Activated CD4-positive, CD25-positive, alpha-beta regulatory T cell treated with anti-CD3 and anti-CD28 coated beads, Interleukin-2, amount 50 U/mL, for 72 hours (primary cell): Measurements from ENCODE around the gene VSTM2L.

Experiments used
- DNase-seq: peaks from one replicate; pipeline ENCODE4 v3.0.0; 2021

Gene VSTM2L

DNA sequence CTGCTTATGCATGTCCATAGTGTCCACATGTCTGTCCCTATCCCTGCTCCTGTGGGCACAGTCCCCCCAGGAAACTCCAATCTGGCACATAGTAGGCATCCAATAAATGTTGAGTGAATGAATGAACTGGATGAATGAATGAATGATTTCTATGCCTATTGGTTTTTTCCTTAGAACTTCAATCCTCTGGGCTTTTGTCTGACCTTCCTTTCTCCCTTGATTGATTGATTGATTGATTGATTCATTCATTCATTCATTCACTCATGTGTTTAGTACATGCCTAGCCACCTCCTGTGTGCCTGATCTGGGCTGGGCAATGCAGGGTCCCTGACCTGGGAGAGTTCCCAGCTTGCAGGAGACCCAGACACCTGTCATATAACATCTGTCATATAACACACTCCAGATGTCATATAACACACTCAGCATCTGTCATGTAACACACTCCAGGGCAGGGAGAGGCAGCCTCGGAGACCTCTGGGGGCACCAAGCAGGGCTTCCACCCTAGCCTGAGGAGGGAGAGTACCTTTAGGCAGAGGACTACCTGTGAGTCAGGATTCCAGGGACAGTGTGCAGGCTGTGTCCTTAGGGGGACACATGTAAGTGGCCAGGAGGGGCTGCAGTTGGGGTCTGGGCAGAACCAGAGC lies 17.9 kb downstream of the VSTM2L start:
- no peak for DNase-seq

DNA sequence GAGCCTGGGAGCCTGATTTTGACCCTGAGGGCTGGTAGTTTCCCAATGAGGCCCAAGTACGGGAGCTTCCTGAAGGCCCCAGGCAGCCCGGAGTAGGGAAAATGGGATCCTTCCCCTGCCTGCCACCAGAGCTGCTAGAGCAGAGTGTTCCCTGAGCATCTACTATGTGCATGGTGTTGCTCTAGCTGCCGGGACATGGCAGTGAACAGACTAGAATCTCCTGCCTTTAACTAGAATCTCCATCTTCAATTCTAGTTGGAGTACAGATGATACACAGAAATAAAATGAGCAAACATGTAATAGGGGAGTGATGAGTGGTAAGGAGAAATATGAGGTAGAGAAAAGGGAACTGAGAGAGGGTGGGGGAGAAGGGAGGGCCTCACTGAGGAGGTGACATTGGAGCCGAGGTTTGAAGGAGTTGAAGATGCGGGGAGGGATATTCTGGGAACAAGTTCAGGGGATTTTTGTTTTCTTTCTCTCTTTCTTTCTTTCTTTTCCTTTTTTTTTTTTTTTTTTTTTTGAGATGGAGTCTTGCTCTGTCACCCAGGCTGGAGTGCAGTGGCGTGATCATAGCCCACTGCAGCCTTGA lies 18.5 kb downstream of the VSTM2L start:
- no peak for DNase-seq

DNA sequence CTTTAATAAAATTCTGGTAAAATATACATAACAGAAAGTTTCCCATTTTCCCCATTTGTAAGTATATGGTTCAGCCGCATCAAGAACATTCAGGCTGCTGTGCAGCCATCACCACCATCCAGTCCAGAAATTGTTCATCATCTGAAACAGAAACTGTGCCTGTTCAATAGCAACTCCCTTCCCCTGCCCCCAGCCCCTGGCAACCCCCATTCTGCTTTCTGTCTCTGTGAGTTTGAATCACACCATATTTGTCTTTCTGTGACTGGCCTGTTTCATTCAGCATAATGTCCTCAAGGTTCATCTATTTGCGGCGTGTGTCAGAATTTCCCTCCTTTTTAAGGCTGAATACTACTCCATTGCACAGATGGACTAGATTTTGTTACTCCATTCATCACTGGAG lies 19.1 kb downstream of the VSTM2L start:
- no peak for DNase-seq

DNA sequence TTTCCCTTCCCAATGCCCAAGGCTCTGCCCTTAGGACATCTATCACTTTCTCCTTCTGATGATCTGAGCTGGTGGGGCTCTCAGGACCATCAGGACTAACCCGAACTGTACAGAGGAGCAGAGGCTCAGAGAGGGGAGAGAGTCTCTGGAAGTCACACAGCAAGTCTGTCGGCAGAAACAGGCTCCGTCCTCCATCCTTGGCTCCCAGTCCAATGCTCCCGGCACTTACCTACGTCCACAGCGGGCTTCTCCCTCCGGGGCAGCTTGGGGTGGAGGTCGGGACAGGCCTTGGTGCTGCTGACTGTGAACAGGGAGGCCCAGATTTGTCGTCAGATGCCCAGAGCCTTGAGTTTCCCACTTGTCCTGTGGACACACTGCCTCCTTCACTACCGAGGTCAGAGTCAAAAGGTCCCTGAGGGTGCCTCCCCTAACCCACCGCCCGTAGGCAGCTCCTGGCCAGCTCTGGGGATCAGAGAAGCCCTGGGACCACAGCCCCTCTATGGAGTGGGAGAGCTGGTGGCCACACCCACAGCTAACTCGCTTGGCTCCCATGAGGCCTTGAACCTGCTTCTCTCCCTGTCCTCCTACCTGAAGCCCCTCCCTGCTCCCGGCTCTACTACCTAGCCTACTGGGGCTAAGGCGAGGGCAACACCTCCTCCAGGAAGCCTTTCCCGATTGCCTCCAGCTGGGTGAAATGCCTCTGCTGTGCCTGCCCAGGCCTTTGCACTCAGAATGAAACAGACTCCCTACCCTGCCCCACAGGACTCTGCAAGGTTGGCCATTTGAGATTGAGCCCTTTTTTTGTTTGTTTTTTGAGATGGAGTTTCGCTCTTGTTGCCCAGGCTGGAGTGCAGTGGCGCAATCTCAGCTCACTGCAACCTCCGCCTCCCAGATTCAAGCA lies 22.6 kb downstream of the VSTM2L start:
- DNase-seq = no peak

DNA sequence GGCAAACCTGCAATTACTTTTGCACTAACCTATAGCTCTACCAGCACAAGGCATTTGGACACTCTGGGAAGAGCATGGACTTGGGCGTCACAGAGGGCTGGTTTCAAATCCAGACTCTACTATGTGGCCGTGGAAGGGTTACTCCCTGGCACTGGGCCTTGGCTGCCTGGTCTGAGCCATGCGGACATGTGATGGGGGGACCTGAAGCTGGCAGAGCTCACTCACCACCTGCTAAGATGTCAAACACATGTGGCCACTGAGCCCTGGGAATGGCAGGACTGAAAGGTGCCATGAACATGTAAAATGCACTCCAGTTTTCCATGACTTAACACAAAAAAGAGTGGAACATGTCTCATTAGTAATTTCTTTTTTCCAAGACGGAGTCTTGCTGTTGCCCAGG lies 23.7 kb downstream of the VSTM2L start:
- no peak for DNase-seq

DNA sequence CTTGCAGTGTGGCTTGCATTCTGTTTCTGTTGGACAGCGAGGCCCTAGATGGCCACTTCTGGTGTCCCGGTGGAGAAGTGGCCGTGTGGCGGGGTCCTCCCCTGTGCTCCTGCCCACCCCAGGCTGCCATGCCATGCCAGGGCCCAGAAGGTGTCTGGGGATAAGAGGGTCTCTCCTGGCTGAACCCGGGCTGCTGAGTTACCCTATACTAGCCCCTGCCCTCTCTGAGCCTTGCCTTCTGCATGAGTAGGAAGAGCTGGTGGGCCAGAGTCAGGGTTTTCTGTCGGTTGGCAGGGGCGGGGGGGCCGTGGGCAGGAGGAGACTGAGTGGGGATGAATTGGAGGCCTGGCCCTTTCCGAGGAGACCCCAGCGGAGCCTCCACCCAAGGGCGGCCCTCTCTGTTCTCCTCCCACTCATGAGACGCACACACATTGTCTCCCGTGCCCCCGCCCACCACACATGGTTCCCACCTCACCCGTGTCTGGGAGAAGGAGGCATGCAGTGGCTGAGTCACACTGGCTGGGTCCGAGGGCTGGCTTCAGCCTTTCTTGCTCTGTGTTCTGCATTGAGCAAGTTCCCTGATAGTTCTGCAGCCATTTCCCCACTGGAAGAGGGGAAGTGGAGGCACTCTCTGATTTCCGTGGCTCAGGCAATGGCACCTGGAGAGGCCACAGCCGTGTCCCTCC lies 24.6 kb downstream of the VSTM2L start:
- no peak for DNase-seq

DNA sequence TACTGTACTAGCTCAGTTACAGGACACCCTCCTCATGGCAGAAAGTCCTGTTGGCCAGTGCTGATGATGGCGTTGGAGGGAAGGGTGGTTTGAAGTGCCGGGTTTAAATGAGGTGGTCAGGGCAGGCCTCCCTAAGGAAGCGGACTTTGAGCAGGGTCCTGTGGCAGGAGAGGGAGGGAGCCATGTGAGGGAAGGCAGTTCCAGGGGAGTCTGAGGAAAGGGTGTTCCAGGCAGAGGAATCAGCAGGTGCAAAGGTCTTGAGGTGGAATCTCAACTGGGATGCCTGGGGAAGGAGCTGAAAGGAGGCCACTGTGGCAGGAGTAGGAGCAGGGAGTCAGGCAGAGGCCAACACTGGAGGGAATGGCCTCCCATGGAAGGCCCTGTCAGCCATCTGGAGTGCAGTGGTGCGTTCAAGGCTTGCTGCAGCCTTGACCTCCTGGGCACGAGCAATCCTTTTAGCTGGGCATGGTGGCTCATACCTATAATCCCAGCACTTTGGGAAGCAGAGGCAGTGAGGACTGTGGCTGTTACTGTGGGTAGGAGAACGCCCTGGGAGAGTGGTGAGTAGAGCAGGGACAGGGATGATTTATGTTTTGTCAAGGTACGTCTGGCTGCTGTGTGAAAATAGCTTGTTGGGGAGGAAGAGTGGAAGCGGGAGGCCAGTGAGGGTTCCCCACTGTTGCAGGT lies 26.2 kb downstream of the VSTM2L start:
- DNase-seq = no peak

DNA sequence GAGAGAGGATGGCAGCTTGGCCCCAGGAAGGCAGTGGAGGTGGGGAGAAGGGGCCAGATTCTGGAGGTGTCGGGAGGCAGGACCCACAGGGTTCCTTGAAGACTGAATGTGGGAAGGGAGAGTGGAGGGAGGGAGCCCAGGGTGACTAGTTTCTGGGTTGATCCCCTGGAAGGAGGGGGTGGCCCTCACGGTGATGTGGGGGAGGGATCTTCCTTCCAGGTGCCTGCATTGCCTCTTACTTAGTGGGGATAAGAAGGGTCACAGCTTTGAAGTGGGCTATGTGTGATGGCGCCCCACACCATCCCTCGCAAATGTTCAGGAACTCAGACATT lies 26.7 kb downstream of the VSTM2L start:
- no peak for DNase-seq

DNA sequence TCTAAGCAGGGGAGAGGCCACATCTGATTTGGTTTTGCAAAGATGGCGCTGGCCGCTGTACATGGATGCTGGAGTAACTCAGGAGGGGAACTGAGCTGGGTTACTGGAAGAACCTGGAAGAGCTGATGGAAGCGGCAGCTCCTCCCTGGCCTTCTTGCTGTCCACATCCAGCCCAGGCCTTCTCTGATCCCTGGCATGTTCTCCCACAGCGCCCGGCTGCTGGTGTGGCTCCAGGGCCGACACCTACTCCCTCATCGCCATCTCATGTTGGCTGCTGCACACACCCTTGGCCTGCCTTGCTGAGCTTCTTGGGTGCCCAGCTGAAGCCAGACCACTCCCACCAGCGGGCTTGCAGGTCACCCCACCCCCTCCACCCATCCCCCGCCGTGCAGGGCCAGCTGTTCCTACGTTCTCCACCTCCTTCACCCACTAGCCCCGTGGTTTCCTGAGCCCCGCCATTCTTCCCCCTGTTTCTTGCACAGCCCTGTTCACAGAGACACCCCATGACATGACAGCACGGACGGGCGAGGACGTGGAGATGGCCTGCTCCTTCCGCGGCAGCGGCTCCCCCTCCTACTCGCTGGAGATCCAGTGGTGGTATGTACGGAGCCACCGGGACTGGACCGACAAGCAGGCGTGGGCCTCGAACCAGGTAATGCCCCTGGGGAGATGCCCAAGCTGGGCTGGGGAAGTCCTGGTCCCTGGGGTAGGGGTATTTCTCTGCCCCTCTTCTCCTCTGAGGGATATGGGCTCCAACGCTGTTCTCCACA lies 28.4 kb downstream of the VSTM2L start:
- no peak for DNase-seq

DNA sequence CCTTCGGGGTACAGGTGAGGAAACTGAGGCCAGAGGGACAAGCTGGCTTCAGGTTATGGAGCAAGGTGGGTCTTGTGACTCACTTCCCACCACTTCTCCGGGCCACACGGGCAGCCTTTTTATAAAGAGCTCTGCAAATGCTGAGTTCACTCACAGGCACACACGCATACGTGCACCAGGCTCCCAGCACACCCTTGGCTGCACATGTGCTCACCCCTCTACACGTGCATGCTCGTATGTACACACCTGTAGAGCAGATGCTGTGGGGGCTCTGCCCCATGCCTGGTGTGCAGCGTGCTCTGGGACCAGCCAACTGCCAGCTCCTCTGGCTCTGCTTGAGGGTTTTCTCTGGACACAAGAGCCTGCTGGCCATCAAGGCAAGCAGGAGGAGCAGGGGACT lies 29.1 kb downstream of the VSTM2L start:
- no peak for DNase-seq

DNA sequence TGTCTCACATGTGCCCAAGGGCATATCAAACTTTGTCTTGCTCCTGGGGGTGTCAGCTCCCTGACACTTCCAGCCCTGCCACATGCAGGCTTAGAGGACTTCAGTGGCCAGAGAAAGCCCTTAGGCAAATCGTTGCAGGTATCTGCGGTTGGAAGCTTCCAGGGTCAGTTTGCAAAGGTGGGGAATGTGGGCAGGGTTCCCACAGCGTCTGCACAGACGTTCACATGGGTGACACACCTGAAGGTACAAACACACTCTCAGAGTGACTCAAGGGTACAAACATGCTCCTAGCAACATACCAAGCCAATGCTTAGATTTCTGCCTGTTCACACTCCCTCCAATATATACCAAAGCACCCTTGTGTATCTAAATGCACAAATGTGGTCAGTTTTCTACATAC lies 30.0 kb downstream of the VSTM2L start:
- DNase-seq = no peak

DNA sequence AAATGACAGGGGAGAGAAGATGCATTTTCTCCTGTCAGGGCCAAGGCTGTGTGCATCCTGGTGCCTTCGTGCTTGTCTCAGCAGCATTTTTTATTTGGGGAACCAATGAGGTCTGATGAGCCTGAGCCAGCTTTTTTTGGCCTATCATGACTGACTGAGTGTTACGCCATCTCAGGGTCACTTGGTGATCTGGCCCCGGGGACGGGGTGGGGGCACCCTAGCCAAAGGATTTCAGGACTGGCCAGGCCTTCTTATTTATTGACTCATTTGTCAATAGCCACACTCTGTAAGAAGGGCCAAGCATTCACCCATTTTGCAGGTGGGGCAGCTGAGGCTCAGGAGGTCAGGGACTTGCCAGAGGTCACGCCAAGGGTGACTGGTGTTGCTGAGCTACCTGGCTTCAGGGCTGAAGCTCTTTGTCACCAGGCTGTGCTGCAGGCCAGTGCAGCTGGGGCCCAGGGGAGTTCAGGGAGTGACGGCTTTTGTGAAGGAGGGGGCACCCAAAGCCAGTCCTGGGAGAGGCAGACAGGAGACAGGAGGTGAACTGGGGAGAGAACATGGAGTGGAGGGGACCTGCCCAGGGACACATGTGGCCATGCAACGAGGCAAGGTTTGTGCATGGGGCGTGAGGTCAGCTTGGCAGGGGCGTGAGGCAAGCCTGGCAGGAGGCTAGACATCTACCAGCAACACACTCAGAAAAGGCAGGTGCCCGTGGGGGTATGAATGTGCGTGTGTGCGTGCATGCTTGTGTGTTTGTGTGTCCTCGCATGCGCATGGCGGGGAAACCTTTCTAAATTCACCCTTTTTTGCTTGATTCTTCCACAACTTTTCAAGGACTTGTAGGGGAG lies 31.1 kb downstream of the VSTM2L start:
- no peak for DNase-seq

DNA sequence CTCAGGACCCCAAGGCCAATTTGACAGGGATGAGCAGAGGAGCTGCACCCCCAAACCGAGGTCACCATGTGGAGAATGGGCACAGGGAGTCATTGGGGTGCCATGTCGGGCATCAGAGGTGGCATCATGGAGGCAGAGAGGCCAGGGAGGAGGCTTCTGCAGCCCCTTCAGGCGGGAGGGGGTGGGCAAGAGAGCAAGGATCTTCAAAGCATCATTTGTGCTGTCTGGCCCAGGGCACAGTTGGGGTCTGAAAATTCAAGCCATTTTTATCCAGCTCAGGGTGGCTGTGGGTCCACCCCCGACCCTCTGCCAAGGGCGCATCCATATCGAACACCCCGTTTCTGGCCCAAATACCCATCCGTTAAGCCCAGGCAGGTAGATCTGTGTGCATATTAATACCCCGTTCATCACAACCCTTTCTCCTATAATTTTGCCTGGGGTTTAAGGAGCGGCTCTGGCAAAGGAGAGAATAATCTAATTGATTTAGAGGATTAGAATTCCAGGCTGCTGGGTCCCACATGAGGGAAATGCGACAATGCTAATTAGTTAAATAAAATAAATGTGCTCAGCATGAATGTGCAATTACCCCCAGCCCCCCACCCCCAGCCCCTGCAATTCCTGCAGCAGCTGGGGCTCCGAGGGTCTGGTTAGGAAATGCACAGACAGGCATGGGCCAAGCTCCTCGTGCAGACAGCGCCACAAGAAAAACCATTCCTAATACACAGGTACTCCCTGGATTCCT lies 31.9 kb downstream of the VSTM2L start:
- no peak for DNase-seq

DNA sequence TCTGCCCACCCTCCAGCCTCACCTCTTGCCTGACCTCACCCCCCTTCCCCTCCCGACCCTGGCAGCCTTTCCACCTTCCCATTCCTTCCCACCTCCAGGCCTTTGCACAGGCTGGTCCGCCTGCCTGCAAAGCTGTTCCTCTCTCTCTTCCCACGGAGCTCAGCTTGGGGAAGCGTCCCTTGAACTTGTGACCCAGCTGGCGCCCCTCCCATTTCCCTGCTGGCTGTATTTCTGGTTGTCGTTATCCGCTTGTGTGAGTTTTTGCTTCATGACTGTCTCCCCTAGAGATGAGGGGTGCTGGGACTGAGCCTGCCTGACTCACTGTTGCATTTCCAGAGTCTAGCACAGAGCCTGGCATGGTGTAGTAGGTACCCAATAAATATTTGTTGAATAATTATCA lies 32.5 kb downstream of the VSTM2L start:
- DNase-seq = no peak

DNA sequence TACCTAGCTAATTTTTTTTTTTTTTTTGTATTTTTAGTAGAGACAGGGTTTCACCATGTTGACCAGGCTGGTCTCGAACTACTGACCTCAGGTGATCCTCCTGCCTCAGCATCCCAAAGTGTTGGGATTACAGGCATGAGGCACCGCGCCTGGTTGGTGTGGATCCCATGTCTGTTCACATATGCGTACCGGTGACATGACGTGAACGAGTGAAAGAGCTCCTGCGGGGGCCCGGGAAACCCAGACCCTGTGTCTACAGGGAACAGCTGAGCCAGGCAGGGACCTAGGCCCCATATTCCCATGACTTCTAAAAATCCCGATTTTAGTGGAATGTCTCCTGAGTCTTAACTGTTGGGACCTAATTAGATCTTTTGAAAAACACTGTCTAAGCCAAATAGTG lies 33.1 kb downstream of the VSTM2L start:
- DNase-seq = no peak

DNA sequence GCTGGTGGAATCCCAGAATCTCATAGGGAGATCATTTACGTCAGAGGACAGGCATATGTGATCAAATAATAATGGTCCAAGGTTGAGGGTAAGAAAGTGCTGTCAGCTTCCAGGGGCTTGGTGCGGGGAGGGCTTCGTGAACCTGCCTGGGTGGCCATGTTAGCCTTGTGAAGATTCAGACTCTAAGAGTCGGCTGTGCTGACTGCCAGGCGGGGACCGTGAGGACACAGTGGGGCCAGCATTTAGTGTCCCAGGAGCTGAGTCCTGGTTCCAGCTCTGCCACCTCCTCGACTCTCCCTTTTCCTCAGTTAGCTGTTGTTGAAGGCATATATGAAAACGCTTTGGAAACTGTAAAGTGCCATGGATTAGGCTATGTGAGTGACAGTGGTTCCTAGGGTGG lies 33.5 kb downstream of the VSTM2L start:
- DNase-seq = no peak

DNA sequence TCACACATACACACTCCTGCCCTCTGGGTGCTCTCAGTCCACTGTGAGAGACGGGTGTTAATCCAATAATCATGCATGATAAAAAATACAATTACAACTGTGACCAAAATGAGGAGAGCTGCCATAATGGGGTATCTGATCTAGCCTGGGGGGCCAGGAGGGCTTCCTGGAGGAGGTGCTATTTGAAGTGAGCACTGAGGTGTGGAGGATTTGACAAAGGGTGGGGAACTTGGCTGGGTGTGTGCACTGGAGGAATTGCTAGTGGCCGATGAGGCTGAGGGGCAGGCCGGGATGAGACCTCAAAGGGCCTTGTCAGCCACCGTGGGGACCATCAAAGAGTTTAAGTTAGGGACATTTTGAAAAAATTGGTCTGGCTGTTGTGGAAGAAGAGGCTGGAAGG lies 34.8 kb downstream of the VSTM2L start:
- DNase-seq = no peak

DNA sequence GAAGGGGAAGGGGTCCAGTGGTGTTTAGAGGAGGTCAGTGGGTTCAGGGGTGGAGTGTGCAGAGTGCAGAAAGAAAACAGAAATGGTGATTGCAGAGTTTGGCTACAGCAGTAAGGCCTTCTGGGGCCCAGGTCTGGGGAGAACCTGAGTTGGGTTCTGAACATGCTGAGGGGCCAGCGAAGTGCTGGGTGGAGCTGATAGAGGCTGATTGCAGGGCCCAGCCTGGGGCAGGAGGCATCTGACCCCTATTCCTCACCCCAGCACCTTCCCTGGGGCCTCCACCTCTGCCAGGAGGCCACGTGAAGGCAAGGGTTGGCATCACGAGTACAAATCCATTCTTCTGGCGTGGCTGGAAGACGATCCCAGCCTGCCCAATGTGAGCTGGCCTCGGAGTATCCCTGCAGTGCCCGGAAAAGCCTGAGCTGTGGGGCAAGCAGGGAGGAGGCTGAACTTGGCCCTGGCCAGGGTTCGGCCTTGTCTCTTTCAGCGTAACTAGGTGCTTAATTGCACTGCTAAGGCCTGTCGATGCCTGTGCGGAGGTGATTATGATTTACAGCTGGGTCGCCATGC lies 35.3 kb downstream of the VSTM2L start:
- DNase-seq = no peak

DNA sequence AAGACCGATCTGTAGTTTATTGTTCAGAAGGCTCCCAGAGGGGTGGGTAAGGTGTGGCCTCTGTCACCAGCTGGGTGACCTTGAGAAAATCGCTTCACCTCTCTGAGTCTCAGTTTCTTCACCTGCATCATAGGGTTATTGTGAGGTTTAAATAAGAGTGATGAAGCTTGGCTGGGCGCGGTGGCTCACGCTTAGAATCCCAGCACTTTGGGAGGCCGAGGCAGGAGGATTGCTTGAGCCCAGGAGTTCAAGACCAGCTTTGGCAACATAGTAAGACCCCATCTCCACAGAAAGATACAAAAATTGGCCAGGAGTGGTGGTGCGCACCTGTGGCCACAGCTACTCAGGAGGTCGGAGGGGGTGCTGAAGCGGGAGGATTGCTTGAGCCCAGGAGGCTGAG lies 36.0 kb downstream of the VSTM2L start:
- no peak for DNase-seq
